K562 (cell line): ENCODE measurements around the gene NLRP6. TPM values are rescaled to one million over a fixed set of nuclear protein-coding genes. Genes with fewer than 3 reads are reported as not detected.
A peak's percentile ranks its signal among the peaks of the same experiment; 100 is the strongest.

Source experiments
- GTF2F1 ChIP-seq: IDR thresholded peaks from 2 replicates; pipeline ENCODE4 v1.6.1; 2011; ENCODE audit warnings: low read depth, low read length, improper control_type of control experiment
- KLF16 ChIP-seq: IDR thresholded peaks from 2 replicates; pipeline ENCODE4 v1.6.1; 2016; ENCODE audit warnings: antibody characterized with exemption
- MCM5 ChIP-seq: fragments of 450-650 bp; IDR thresholded peaks from 2 replicates; pipeline ENCODE4 v1.6.1; 2016; ENCODE audit warnings: low read depth
- MTA1 ChIP-seq: fragments of 450-650 bp; IDR thresholded peaks from 2 replicates; pipeline ENCODE4 v1.6.1; 2017; ENCODE audit warnings: borderline replicate concordance
- RBM34 ChIP-seq: fragments of 200-400 bp; formaldehyde crosslinking; IDR thresholded peaks from 2 replicates; pipeline ENCODE4 v1.6.1; 2018; ENCODE audit warnings: low read length, borderline replicate concordance; ENCODE audit not compliant: insufficient read depth
- RFX1 ChIP-seq: fragments of 450-650 bp; IDR thresholded peaks from 2 replicates; pipeline ENCODE4 v1.6.1; 2016; ENCODE audit warnings: mild to moderate bottlenecking, moderate library complexity
- SPI1 ChIP-seq: IDR thresholded peaks from 2 replicates; pipeline ENCODE4 v1.6.1; 2011; ENCODE audit warnings: low read depth, low read length, control low read depth, borderline replicate concordance
- U2AF2 ChIP-seq: fragments of 200-400 bp; formaldehyde crosslinking; optimal IDR thresholded peaks from 2 replicates; pipeline ENCODE3; 2017; ENCODE audit warnings: low read depth, mild to moderate bottlenecking, low read length
- XRCC4 ChIP-seq: IDR thresholded peaks from one replicate; pipeline ENCODE4 v1.6.1; 2011; ENCODE audit not compliant: insufficient read depth, insufficient read length; ENCODE audit errors: extremely low read depth
- ZBTB40 ChIP-seq, 2 experiments: fragments of 450-650 bp in 1 of 2; sonication (generic) in 1 of 2; formaldehyde crosslinking in 1 of 2; IDR thresholded peaks; 2 replicates each; pipeline versions ENCODE4 v1.7.1 to v1.9.0; 2016 to 2022; ENCODE audit warnings: inconsistent platforms in 1 of 2, mild to moderate bottlenecking in 1 of 2, missing genetic modification reagents in 1 of 2
- ZNF140 ChIP-seq: fragments of 250-450 bp; sonication (Bioruptor Pico); IDR thresholded peaks from 2 replicates; pipeline ENCODE4 v1.8.0; 2021; ENCODE audit warnings: moderate library complexity, mild to moderate bottlenecking, inconsistent platforms
- ZNF146 ChIP-seq: IDR thresholded peaks from one replicate; pipeline ENCODE4 v1.6.1; 2018; ENCODE audit warnings: missing compliant biosample characterization; ENCODE audit not compliant: unreplicated experiment
- ZNF586 ChIP-seq: fragments of 450-650 bp; formaldehyde crosslinking; conservative IDR thresholded peaks from 2 replicates; pipeline ENCODE4 v1.4.0; 2020; ENCODE audit warnings: mild to moderate bottlenecking, moderate library complexity
- ZNF592 ChIP-seq: fragments of 450-650 bp; IDR thresholded peaks from 2 replicates; pipeline ENCODE4 v1.6.1; 2017; ENCODE audit warnings: antibody characterized with exemption, mild to moderate bottlenecking
- ZNF785 ChIP-seq: fragments of 250-450 bp; sonication (Bioruptor Pico); IDR thresholded peaks from 2 replicates; pipeline ENCODE4 v1.4.0; 2020; ENCODE audit warnings: mild to moderate bottlenecking
- polyA plus RNA-seq, 8 experiments: library from polyadenylated mRNA; depleted of rRNA in 4 of 8; stranded (reverse) in 5 of 8; unstranded in 3 of 8; fragments of >200 nt; fragmentation: Nextera tagmentation in 2 of 8; fragmentation: Illumina TruSeq in 1 of 8; extraction: Ambion mirVana in 2 of 8; extraction: Trizol in 1 of 8; gene quantifications; 2 replicates each; pipeline versions ENCODE4 v1.2.1 to v1.2.3, GENCODE V29; 2011 to 2014; ENCODE audit warnings: inconsistent platforms in 1 of 8, missing spikeins in 1 of 8
- total RNA-seq, 7 experiments: library from RNA; depleted of rRNA in 6 of 7; stranded (reverse); fragments of >200 nt in 6 of 7; fragmentation: Illumina TruSeq in 2 of 7; extraction: Trizol in 2 of 7; gene quantifications; 2 replicates each; pipeline versions ENCODE4 v1.2.1 to v1.2.3, GENCODE V29; 2011 to 2021; ENCODE audit warnings: low replicate concordance in 1 of 7

The NLRP6 gene
- total and polyA plus RNA-seq, 9 of the 15 experiments (the other 6 are each of a cell fraction or from before 2014, with no cell fraction given), result 0.03 to 0.18 (median 0.15) TPM; not detected in 5

GRCh38 chr11:235997-236773 lies 42.0 kb upstream of the NLRP6 start, which contains the start of gene SIRT3 (continued):
- TF ChIP-seq ZBTB40 (IDR thresholded peaks at IDR 0.05) (no peak), ZBTB40 (CRISPR knock-in tag; IDR thresholded peaks at IDR 0.05) (no peak), RBM34 (no peak), ZNF592 (peak; percentile 58; the same call in 1 of the 2 replicates), KLF16 (no peak), XRCC4 (no peak), RFX1 (no peak), GTF2F1 (no peak), MTA1 (peak; percentile 73), MCM5 (no peak), ZNF586 (CRISPR knock-in tag) (no peak), ZNF785 (CRISPR knock-in tag) (no peak), ZNF140 (no peak), SPI1 (no peak), U2AF2 (no peak), ZNF146 (no peak)
